ENCODE data around the gene UTY. TPM values are rescaled to one million over a fixed set of nuclear protein-coding genes. Genes with fewer than 3 reads are reported as not detected.

The UTY gene
- total and polyA plus RNA-seq, 2 of the 13 experiments (the other 11 are each of a cell fraction or from before 2014, with no cell fraction given): not detected

DNA sequence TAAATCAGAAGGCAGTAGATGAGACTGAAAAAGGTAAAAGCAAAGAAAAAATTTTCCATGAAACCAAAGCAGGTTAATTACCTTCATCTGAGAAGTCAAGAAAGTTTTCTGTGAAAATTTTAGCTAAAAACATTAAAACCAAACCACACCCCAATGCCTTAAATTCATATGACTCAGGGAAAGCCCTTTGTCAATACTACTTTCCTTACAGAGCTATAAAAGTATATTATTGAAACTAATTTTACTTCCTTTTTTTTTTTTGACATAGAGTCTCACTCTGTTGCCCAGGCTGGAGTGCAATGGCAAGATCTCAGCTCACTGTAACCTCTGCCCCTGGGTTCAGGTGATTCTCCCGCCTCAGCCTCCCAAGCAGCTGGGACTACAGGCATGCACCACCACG, 117.2 kb downstream of the UTY start:
- no peaks in the 10 kb centered on the region for H3K4me1 ChIP-seq (ENCODE audit: insufficient read depth, low read length)
- in situ Hi-C loops (cut with HindIII; ENCODE audit: extremely low pct_ligation_motif_present, low pct_unique_long_range_greater_than_20kb) (no loop called here), intact Hi-C loops (cut with micrococcal nuclease; ENCODE audit: unreplicated experiment) (no loop called here)
- no peaks in the 10 kb centered on the region for H3K9me3 ChIP-seq (ENCODE audit: low read length)
- no peak overlapping the region for H3K4me3 ChIP-seq (replicated peaks in 1 of 3; ENCODE audit: insufficient read depth in 1 of 3, low read depth in 2 of 3, low read length in 3 of 3)
- H4K20me1 ChIP-seq (ENCODE audit: insufficient read depth, low read length): no peaks in the 10 kb centered on the region
- BruUV-seq (replicated peaks): no TSS peak
- FAIRE-seq (no peak), DNase-seq (ENCODE audit: low spot score) (no peak), ATAC-seq (no peak)
- H2AFZ ChIP-seq (ENCODE audit: low read length): no peak overlapping the region
- H3K27ac ChIP-seq (ENCODE audit: extremely low read length, insufficient read depth, low read length): no peak overlapping the region
- H3K36me3 ChIP-seq (replicated peaks in 1 of 2; ENCODE audit: control insufficient read depth in 1 of 2, insufficient read depth in 2 of 2, low read length in 2 of 2): no peaks in the 10 kb centered on the region
- H3K4me2 ChIP-seq (ENCODE audit: low read depth, low read length): no peak overlapping the region
- CTCF ChIA-PET (ENCODE audit: low intra/inter-chr PET ratio, low total read pairs): no interaction called here
- TF ChIP-seq HOXA5 (CRISPR knock-in tag; IDR thresholded peaks at IDR 0.05) (no peak), ZNF841 (CRISPR knock-in tag; IDR thresholded peaks at IDR 0.05; ENCODE audit: borderline replicate concordance) (no peak)
- no peaks in the 10 kb centered on the region for H3K27me3 ChIP-seq (ENCODE audit: control insufficient read depth in 1 of 2, insufficient read depth in 2 of 2, low read length in 2 of 2)
- WGBS (ENCODE audit: low lambda C conversion rate): 50% methylated on average over 2 of the region's 2 CpGs
- H3K79me2 ChIP-seq (ENCODE audit: insufficient read depth, low read length): no peaks in the 10 kb centered on the region
- H3K9ac ChIP-seq (ENCODE audit: insufficient read depth, low read depth, low read length): no peak overlapping the region
- POLR2A ChIA-PET: no interaction called here

DNA sequence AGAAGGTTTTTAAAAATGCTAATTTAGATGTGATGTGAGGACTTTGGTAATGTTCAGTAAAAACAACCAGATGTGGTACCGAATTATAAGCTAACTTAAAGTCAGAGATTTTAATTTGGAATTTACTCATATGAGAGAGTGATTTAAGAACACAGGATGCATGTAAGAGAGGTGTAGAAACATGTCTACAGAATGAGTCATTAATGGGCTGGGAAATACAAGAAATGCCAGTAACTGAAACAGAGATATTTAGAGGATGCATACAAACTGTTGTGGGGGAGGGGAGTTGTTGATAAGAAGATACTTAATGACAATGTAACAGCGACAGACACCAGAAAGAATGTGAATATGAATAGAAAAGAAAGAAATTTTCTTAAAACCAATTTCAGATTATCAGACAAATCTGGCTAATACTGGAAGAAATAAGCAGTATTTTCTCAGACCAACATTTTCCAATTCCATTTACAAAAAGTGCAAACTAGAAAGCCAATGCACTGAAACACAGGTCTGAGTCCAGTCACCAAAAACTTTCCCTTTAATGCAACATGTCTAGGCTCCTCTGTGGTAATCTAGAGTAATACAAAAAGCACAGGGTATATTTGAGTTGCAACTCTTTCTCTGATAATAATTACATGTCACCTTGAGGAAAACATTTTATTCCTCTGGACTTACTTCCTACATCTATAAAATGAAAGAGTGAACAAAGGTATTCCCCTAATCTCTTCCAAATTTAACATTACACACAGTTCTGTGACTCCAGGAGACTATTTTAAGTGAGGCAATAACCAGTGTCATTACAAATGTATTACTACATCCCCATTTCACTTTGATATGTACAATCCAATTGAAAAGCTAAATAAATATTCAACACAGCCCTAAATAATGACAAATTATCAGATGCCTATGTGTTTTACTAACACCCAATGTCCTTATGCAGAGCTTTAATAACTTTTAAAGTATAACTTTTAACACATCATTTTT, 117.9 kb downstream of the UTY start:
- no peaks in the 10 kb centered on the region for H3K27me3 ChIP-seq (ENCODE audit: control insufficient read depth in 1 of 2, insufficient read depth in 2 of 2, low read length in 2 of 2)
- H3K4me2 ChIP-seq (ENCODE audit: low read depth, low read length): no peak overlapping the region
- H3K9me3 ChIP-seq (ENCODE audit: low read length): no peaks in the 10 kb centered on the region
- H4K20me1 ChIP-seq (ENCODE audit: insufficient read depth, low read length): no peaks in the 10 kb centered on the region
- in situ Hi-C loops (cut with HindIII; ENCODE audit: extremely low pct_ligation_motif_present, low pct_unique_long_range_greater_than_20kb) (no loop called here), intact Hi-C loops (cut with micrococcal nuclease; ENCODE audit: unreplicated experiment) (no loop called here)
- ChIA-PET POLR2A (no interaction called here), CTCF (ENCODE audit: low intra/inter-chr PET ratio, low total read pairs) (no interaction called here)
- ATAC-seq: no peak
- H3K27ac ChIP-seq (ENCODE audit: extremely low read length, insufficient read depth, low read length): no peak overlapping the region
- H2AFZ ChIP-seq (ENCODE audit: low read length): no peak overlapping the region
- no peaks in the 10 kb centered on the region for H3K4me1 ChIP-seq (ENCODE audit: insufficient read depth, low read length)
- H3K79me2 ChIP-seq (ENCODE audit: insufficient read depth, low read length): no peaks in the 10 kb centered on the region
- H3K36me3 ChIP-seq (replicated peaks in 1 of 2; ENCODE audit: control insufficient read depth in 1 of 2, insufficient read depth in 2 of 2, low read length in 2 of 2): no peaks in the 10 kb centered on the region
- DNase-seq (ENCODE audit: low spot score): no peak
- FAIRE-seq: no peak
- no peak overlapping the region for H3K4me3 ChIP-seq (replicated peaks in 1 of 3; ENCODE audit: insufficient read depth in 1 of 3, low read depth in 2 of 3, low read length in 3 of 3)
- WGBS (ENCODE audit: low lambda C conversion rate): 2% methylated on average over 2 of the region's 2 CpGs
- TF ChIP-seq ZNF446 (CRISPR knock-in tag; IDR thresholded peaks at IDR 0.05): no peak
- TF ChIP-seq, protein P1, sequence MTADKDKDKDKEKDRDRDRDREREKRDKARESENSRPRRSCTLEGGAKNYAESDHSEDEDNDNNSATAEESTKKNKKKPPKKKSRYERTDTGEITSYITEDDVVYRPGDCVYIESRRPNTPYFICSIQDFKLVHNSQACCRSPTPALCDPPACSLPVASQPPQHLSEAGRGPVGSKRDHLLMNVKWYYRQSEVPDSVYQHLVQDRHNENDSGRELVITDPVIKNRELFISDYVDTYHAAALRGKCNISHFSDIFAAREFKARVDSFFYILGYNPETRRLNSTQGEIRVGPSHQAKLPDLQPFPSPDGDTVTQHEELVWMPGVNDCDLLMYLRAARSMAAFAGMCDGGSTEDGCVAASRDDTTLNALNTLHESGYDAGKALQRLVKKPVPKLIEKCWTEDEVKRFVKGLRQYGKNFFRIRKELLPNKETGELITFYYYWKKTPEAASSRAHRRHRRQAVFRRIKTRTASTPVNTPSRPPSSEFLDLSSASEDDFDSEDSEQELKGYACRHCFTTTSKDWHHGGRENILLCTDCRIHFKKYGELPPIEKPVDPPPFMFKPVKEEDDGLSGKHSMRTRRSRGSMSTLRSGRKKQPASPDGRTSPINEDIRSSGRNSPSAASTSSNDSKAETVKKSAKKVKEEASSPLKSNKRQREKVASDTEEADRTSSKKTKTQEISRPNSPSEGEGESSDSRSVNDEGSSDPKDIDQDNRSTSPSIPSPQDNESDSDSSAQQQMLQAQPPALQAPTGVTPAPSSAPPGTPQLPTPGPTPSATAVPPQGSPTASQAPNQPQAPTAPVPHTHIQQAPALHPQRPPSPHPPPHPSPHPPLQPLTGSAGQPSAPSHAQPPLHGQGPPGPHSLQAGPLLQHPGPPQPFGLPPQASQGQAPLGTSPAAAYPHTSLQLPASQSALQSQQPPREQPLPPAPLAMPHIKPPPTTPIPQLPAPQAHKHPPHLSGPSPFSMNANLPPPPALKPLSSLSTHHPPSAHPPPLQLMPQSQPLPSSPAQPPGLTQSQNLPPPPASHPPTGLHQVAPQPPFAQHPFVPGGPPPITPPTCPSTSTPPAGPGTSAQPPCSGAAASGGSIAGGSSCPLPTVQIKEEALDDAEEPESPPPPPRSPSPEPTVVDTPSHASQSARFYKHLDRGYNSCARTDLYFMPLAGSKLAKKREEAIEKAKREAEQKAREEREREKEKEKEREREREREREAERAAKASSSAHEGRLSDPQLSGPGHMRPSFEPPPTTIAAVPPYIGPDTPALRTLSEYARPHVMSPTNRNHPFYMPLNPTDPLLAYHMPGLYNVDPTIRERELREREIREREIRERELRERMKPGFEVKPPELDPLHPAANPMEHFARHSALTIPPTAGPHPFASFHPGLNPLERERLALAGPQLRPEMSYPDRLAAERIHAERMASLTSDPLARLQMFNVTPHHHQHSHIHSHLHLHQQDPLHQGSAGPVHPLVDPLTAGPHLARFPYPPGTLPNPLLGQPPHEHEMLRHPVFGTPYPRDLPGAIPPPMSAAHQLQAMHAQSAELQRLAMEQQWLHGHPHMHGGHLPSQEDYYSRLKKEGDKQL (CRISPR knock-in tag; IDR thresholded peaks at IDR 0.05; ENCODE audit: low read depth): no peak
- TF ChIP-seq, protein P2, sequence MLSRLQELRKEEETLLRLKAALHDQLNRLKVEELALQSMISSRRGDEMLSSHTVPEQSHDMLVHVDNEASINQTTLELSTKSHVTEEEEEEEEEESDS (CRISPR knock-in tag; IDR thresholded peaks at IDR 0.05; ENCODE audit: borderline replicate concordance): no peak
- no peak for TF ChIP-seq PHF21A (CRISPR knock-in tag; IDR thresholded peaks at IDR 0.05)
- TF ChIP-seq SSRP1 (CRISPR knock-in tag; IDR thresholded peaks at IDR 0.05): no peak
- no peak for TF ChIP-seq ZNF781 (CRISPR knock-in tag; IDR thresholded peaks at IDR 0.05; ENCODE audit: borderline replicate concordance, not compliant biosample characterization)
- no peak for TF ChIP-seq TEAD2 (CRISPR knock-in tag; IDR thresholded peaks at IDR 0.05)
- TF ChIP-seq, protein P3, sequence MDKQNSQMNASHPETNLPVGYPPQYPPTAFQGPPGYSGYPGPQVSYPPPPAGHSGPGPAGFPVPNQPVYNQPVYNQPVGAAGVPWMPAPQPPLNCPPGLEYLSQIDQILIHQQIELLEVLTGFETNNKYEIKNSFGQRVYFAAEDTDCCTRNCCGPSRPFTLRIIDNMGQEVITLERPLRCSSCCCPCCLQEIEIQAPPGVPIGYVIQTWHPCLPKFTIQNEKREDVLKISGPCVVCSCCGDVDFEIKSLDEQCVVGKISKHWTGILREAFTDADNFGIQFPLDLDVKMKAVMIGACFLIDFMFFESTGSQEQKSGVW (CRISPR knock-in tag; IDR thresholded peaks at IDR 0.05; ENCODE audit: borderline replicate concordance): no peak
- no TSS peak for BruUV-seq (replicated peaks)
- no peak overlapping the region for H3K9ac ChIP-seq (ENCODE audit: insufficient read depth, low read depth, low read length)

Data from HepG2 (cell line).